Activated CD4-positive, alpha-beta T cell treated with anti-CD3 and anti-CD28 coated beads, Interleukin-2, amount 10 ng/mL, durations not matched to agents 24 days and 14 days (primary cell): ENCODE results near the gene ZNF79. TPM values are rescaled to one million over a fixed set of nuclear protein-coding genes. Genes with fewer than 3 reads are reported as not detected.

Source experiments
- DNase-seq: peaks from one replicate; pipeline ENCODE4 v3.0.0; 2022
- H3K27ac Mint-ChIP-seq: one replicate; pipeline ENCODE4 v1.8.0; 2022; ENCODE audit warnings: mild to moderate bottlenecking, mixed read lengths
- H3K27me3 Mint-ChIP-seq: one replicate; pipeline ENCODE4 v1.8.0; 2022; ENCODE audit warnings: mixed read lengths
- H3K36me3 Mint-ChIP-seq: one replicate; pipeline ENCODE4 v1.8.0; 2022; ENCODE audit warnings: low read depth, mild to moderate bottlenecking, mixed read lengths
- H3K4me1 Mint-ChIP-seq: one replicate; pipeline ENCODE4 v1.8.0; 2021; ENCODE audit warnings: mixed read lengths
- H3K4me3 Mint-ChIP-seq: one replicate; pipeline ENCODE4 v1.8.0; 2022; ENCODE audit warnings: mild to moderate bottlenecking, moderate library complexity, mixed read lengths
- H3K9me3 Mint-ChIP-seq: one replicate; pipeline ENCODE4 v1.8.0; 2021; ENCODE audit warnings: mixed read lengths
- intact Hi-C: fragments of 100-400 bp; cut with micrococcal nuclease; formaldehyde crosslinking; loops from one replicate; pipeline ENCODE4 v1.15.1; 2023
- total RNA-seq: library from RNA; stranded (reverse); gene quantifications from 2 replicates; pipeline ENCODE4 v1.2.3, GENCODE V29; 2022

The ZNF79 gene
- total RNA-seq, 1 donor from 2014 or later: 17.2 TPM

DNA sequence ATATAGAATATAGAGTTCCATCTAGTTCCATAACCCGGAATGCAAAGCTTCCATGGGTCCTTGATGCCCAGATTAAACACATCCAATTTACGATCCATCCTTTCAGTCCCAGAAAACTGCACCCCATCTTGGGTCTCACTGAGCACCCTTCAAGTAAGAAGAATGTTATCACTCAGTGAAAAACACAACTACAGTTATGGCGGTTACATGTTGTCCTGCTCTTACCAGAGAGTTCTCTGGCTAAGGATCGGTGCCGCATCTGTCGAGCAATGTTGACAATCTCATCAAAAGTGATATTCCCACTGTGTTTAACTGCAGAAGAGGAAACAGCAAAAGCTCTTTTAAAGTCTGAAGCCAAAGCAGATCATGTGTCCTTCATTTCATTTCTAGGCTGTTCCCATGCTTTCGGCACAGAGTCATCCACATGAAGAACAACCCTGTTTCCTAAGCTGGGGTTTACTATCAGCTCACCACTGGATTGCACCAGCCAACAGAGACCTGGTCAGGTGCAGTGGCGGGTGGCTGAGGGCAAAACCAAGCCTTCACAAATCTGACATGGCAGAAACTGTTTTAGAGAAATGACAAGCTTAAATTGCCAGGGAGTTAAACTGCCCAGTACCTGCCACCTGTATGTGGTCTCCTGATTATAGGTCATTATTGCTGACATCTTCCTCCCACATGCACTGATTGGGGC, 24.1 kb downstream of the ZNF79 start:
- no peaks in the 10 kb centered on the region for H3K27me3 Mint-ChIP-seq
- H3K36me3 Mint-ChIP-seq: peaks cover 77% of the 10 kb centered on the region
- peak overlapping the region; percentile 98 for H3K27ac Mint-ChIP-seq
- H3K4me1 Mint-ChIP-seq: peaks cover 47% of the 10 kb centered on the region
- H3K9me3 Mint-ChIP-seq: peaks cover 12% of the 10 kb centered on the region
- no peak for DNase-seq
- H3K4me3 Mint-ChIP-seq: peak overlapping the region; percentile 98
- intact Hi-C loops: no loop called here

DNA sequence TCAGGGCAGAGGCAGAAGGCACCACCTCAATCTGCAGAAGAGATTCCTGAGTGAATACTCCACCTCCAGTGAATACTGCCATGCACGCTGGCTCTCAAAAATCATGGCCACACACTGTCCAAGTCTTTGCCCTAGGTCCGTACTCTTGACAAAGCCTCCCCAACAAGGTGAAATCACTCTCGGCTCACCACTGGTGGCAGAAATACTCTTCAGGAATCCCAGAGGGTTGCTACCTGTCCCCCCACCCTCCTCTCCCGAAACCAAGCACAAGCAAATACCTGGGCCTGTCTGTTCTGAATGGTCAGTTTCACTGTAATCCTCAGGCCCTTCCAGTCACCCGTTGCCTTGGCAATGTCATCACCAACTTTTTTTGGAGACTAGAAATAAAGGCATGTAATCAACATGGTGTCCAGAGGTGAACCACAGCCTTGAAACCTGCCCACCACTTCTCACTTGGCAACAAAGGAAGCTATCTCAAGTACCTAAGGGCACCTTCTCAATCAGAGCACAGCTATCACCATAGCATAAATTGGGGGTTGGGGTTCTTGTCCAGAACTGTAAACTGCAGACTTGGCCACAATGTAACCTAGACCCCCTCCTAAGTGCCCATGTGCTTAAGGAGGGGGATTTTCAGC, 25.3 kb downstream of the ZNF79 start:
- peaks cover 70% of the 10 kb centered on the region for H3K36me3 Mint-ChIP-seq
- DNase-seq: peak; percentile 62
- H3K27ac Mint-ChIP-seq: peak overlapping the region; percentile 98
- peak overlapping the region; percentile 98 for H3K4me3 Mint-ChIP-seq
- peaks cover 47% of the 10 kb centered on the region for H3K4me1 Mint-ChIP-seq
- H3K9me3 Mint-ChIP-seq: peaks cover 11% of the 10 kb centered on the region
- no peaks in the 10 kb centered on the region for H3K27me3 Mint-ChIP-seq
- intact Hi-C loops: no loop called here

DNA sequence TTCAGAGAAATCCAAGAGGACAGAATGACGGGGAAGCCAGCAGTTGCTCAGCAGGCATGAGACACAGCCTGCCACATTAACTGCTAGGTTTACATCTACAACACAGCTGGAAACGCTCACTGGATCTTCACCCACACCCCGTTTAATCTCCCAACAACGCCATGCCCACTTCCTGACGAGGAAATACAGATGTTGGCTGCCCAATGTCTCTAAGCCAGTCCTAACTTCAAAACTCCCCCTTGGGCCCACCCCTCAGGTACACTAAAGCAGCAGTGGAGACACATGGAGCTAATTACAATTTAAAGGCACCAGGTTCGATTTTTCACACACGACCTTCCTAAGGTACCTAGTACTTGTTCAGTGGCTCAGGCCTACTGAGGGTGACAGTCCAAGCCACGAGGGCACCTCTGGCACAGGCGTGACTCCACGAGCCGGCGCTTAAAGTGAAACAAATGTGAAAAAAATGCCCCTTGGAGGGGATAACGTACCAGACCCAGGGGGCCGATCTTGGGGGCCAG, 26.1 kb downstream of the ZNF79 start:
- Mint-ChIP-seq H3K4me1 (peaks cover 48% of the 10 kb centered on the region), H3K27me3 (no peaks in the 10 kb centered on the region), H3K9me3 (peaks cover 4% of the 10 kb centered on the region), H3K4me3 (peak overlapping the region; percentile 98), H3K27ac (peak overlapping the region; percentile 98), H3K36me3 (peaks cover 64% of the 10 kb centered on the region)
- intact Hi-C loops: loop anchor here (2.0 to 5.0 kb wide), 2 partner anchors 54 to 327 kb away; partner anchors contain the start of genes SH2D3C and SLC2A8
- DNase-seq: no peak

DNA sequence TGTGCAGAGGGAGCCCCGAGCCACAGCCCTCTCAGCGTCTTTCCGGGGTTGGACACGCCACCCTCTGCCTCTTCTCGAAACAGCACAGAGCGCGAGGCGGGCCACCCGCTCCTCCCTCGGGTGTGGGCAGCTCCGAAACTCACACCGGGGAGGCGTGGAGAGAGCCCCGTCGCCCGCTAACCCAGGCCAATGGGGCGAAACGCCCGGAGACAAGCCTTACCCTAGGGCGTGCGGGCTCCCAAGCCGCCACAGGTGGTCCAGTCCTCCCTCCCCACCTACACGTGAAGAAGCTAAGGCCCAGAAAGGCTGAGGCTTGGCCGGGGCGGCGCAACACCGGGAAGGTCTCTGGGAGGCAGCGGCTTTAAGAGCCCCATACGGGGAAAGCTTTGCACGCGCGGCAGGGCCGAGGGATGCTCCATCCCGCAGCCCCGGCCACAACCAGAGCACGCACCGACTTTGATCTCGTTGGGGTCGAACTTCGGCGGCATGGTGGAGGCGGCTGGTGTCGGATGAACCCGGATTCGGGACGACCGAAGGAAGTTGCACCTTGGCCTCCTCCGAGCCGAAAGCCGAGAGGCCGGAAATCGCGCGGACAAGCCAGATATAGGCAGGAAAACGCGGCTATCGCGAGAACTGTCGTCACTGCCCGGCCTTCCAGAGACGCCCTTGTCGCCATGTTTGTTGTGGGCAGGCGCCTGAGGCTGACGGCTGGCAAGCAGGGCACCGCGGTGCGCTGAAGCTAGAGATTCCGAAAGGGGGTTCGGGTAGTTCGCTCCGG, 26.8 kb downstream of the ZNF79 start, which contains the start of the genes LRSAM1 and RPL12:
Gene LRSAM1 (plus strand): TSS at position 681 of the 778 bp plus-strand sequence. CDS start 3,018 bp downstream, outside the sequence.
Gene RPL12 (minus strand): TSS at position 577 of the 778 bp plus-strand sequence. CDS start 89 bp downstream, at position 488.
- DNase-seq: peak; percentile 99
- Mint-ChIP-seq H3K9me3 (no peaks in the 10 kb centered on the region), H3K27me3 (no peaks in the 10 kb centered on the region), H3K36me3 (peaks cover 62% of the 10 kb centered on the region), H3K27ac (peak within 1 kb of the TSS; percentile 98), H3K4me3 (peak within 1 kb of the TSS; percentile 98), H3K4me1 (peaks cover 46% of the 10 kb centered on the region)
- intact Hi-C loops: loop anchor here (1.0 to 5.0 kb wide), 3 partner anchors 27 to 326 kb away; partner anchors contain the start of genes SH2D3C, SLC2A8 and ZNF79

DNA sequence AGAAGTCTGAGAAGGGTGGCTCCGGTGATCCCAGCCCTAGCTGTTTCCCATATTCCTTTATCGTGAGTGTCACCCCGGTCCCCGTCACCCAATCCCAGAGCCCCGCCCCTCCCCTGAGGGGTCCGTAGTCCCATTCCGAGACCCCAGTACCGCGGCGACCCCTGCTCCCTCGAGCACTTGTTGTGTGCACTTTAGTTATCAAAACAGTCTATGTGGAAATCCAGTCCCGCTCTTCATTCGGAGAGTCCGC, 27.4 kb downstream of the ZNF79 start:
- Mint-ChIP-seq H3K9me3 (no peaks in the 10 kb centered on the region), H3K27me3 (no peaks in the 10 kb centered on the region), H3K27ac (peak overlapping the region; percentile 98), H3K4me1 (peaks cover 42% of the 10 kb centered on the region), H3K36me3 (peaks cover 57% of the 10 kb centered on the region), H3K4me3 (peak overlapping the region; percentile 98)
- no peak for DNase-seq
- intact Hi-C loops: loop anchor here (1.0 to 5.0 kb wide), 3 partner anchors 27 to 326 kb away; partner anchors contain the start of genes SH2D3C, SLC2A8 and ZNF79

DNA sequence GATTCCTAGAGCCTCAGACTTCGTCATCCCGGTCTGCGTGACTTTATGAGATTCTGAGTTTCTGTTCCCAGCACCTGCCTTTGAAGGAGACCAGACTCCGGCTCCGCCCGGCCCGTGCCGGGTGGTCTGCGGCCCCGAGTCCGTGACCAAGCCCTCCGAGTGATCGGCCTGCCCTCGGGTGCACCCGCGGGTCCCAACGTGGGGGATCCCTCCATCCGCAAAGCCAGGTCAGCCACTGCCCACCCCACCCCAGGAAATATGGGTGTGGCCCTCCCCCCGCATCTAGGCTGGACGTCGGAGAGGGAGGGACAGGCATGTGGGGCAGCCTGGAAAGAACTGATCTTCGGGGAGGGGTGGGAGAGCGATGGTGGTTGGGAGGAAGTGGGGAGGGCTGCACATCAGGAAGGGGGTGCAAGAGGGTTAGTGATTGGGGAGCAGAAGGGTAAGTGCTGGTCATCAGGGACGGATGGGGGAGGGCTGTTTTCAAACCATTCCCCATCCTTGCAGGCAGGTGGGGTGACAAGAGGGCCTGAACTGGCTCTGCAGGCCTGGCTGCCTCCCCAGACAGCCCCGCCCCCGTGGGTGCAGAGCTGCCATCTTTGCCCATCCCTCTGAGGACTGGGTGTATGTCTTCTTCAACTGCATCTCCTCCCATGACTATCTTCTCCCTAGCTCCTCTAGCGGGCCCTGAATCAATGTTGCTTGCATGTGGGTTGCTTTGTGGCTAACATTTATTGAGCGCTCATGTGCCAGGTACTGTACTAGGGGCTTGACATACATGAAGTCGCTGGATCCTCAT, 27.9 kb downstream of the ZNF79 start:
- Mint-ChIP-seq H3K36me3 (peaks cover 53% of the 10 kb centered on the region), H3K9me3 (no peaks in the 10 kb centered on the region), H3K27ac (peak overlapping the region; percentile 98), H3K27me3 (no peaks in the 10 kb centered on the region), H3K4me3 (peak overlapping the region; percentile 98), H3K4me1 (peaks cover 38% of the 10 kb centered on the region)
- intact Hi-C loops: loop anchor here (1.0 to 5.0 kb wide), 3 partner anchors 28 to 325 kb away; partner anchors contain the start of genes SH2D3C, SLC2A8 and ZNF79
- peak; percentile 84 for DNase-seq

DNA sequence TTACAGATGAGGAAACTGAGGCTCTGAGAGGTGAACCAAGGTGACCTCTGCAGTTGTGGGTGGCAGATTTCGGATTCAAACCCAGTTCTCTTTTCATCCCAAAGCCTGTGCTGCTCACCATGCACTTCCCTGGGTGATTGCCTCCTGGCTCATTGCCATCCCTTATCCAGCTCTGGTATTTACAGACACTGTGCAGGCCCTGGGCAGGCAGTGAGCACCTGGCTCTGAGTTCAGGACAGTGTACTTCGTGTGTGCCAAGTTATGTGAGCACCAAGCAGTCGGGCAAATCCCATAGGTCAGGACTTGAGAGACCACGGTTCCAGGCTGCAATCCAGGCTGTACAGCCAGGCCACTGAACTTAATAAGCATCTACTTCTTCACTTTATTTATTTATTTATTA, 28.5 kb downstream of the ZNF79 start:
- Mint-ChIP-seq H3K27me3 (no peaks in the 10 kb centered on the region), H3K27ac (peak overlapping the region; percentile 53), H3K4me1 (peaks cover 35% of the 10 kb centered on the region), H3K36me3 (peaks cover 50% of the 10 kb centered on the region), H3K9me3 (no peaks in the 10 kb centered on the region), H3K4me3 (peak overlapping the region; percentile 98)
- no peak for DNase-seq
- intact Hi-C loops: loop anchor here (5.0 kb wide), 1 partner anchor 325 kb away; the partner anchor contains the start of gene SH2D3C

DNA sequence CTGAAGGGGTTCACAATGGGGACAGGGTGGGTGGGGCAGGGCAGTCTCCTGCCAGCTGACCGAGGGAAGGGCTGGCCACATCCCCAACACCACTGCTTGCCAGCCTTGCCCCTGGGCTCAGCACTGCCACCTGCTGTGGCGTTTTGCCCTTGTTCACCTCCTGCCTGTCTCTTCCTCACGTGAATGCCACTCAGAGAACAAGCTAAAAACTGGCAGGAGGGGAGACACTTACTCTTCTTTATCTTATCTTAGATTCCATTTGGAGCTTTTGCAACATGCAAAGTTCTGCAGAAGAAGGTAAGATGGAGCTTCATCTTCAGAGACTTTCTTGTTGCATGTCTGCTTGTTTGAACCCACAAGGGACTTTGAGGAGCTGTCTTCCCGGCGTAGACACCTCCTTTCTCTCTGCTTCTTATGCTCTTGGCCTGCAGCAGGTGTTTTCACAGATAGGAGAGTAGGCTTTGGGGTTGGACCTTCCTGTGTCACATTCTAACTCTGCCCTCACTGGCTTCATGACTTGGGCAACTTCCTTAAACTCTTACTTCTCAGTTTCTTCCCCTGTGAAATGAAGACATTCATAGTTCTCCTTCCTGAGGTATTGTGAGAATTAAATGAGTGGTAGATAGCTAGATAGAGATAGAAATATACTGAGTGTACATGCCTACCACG, 31.3 kb downstream of the ZNF79 start:
- Mint-ChIP-seq H3K4me3 (no peak overlapping the region), H3K27ac (peak overlapping the region; percentile 5), H3K27me3 (no peaks in the 10 kb centered on the region), H3K4me1 (peaks cover 12% of the 10 kb centered on the region), H3K36me3 (peaks cover 25% of the 10 kb centered on the region), H3K9me3 (no peaks in the 10 kb centered on the region)
- intact Hi-C loops: no loop called here
- DNase-seq: peak; percentile 78

DNA sequence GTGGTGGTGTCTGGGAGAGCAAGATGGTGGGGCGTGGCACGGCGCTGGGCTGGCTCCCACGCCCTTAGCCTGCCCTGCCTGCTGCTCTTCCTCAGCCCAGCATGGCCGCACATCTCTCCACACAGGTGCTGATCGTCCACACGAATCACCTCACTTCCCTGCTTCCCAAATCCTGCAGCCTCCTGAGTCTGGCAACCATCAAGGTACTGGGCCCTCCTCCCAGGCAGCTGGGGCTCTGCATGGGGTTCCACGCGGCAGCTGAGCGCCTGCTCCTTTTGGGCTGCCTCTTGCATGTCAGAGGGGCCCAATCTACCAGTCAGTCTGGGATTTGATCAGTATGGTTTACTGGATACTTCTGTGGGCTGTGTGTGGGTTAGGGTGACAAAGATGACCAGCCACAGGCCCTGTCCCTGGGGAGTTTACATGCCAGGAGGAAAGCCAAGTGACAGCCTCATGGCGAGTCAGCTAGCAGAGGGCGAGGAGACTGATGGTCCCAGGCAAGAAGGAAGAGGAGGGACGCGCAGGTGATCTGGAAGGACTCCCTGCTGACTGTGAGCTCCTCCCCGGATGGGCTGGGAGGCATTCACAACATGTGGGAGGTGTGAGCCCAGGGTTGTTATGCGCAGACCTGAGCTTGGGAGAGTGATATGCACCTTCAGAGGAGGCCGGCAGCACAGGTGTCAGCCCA, 33.2 kb downstream of the ZNF79 start:
- peaks cover 6% of the 10 kb centered on the region for H3K4me1 Mint-ChIP-seq
- no peak overlapping the region for H3K4me3 Mint-ChIP-seq
- H3K36me3 Mint-ChIP-seq: peaks cover 27% of the 10 kb centered on the region
- intact Hi-C loops: no loop called here
- H3K9me3 Mint-ChIP-seq: no peaks in the 10 kb centered on the region
- H3K27ac Mint-ChIP-seq: no peak overlapping the region
- no peak for DNase-seq
- H3K27me3 Mint-ChIP-seq: no peaks in the 10 kb centered on the region

DNA sequence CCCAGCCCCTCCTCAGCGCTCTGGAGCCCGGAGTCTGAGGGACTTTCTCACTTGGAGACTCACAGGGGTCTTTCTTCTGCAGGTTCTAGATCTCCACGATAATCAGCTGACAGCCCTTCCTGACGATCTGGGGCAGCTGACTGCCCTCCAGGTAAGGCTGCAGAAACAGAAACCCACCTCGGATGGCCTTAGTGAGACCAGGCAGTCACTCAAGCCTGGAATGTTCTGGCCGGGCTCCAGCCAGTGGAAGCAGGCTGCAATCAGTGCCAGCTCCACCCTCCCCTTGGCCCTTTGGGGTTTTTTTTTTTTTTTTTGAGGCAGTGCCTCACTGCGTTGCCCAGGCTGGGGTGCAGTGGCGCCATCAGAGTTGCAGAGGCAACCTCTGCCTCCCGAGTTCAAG, 34.7 kb downstream of the ZNF79 start:
- no peak for DNase-seq
- Mint-ChIP-seq H3K27ac (no peak overlapping the region), H3K4me1 (peaks cover 2% of the 10 kb centered on the region), H3K27me3 (no peaks in the 10 kb centered on the region), H3K36me3 (peaks cover 32% of the 10 kb centered on the region), H3K9me3 (no peaks in the 10 kb centered on the region), H3K4me3 (no peak overlapping the region)
- intact Hi-C loops: no loop called here

DNA sequence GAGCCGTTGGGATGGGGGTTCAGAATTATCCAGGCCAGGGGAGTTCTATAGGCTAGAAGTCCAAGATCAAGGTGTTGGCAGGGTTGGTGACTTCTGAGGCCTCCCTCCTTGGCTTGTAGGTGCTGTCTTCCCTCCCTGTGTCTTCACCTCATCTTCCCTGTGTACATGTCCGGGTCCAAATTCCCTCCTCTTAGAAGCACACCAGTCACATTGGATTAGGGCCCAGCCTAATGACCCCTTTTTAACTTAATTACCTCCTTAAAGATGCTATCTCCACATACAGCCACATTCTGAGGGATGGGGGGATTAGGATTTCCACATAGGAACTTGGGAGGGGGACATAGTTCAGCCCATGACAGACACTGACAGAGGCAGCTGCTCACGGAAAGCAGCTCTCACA, 39.2 kb downstream of the ZNF79 start:
- H3K27me3 Mint-ChIP-seq: no peaks in the 10 kb centered on the region
- peaks cover 31% of the 10 kb centered on the region for H3K36me3 Mint-ChIP-seq

DNA sequence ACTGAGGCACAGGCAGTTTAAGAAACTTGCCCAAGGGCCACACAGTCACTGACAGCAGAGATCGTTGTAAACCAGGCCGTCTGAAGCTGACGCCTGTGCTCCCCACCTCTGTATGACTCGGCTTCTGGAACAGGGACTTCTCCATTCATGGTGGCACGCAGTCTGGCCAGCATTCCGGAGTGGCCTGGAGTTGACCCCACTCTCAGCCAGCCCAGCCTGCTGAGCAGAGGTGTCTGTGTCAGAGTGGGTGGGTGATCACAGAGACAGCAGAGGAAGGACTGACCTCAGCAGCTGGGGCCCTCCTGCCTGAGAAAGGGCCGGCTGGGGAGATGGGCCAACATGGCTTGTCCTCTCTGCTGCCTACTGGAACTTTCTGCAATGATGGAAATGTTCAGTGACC, 39.7 kb downstream of the ZNF79 start:
- Mint-ChIP-seq H3K4me1 (no peaks in the 10 kb centered on the region), H3K4me3 (no peak overlapping the region), H3K27me3 (no peaks in the 10 kb centered on the region), H3K36me3 (peaks cover 29% of the 10 kb centered on the region), H3K9me3 (no peaks in the 10 kb centered on the region), H3K27ac (no peak overlapping the region)
- no peak for DNase-seq
- intact Hi-C loops: no loop called here

More for the DNA sequence above, 39.2 kb downstream of the ZNF79 start:
- Mint-ChIP-seq H3K4me1 (no peaks in the 10 kb centered on the region), H3K9me3 (no peaks in the 10 kb centered on the region), H3K27ac (no peak overlapping the region), H3K4me3 (no peak overlapping the region)
- DNase-seq: no peak
- intact Hi-C loops: no loop called here
